ENCODE results near the gene C6. TPM values are rescaled to one million over a fixed set of nuclear protein-coding genes. Genes with fewer than 3 reads are reported as not detected.
A peak's percentile ranks its signal among the peaks of the same experiment; 100 is the strongest.

The C6 gene
- total RNA-seq, 2 donors from 2014 or later, result 54.4 to 178 TPM

- TF ChIP-seq, protein P1, sequence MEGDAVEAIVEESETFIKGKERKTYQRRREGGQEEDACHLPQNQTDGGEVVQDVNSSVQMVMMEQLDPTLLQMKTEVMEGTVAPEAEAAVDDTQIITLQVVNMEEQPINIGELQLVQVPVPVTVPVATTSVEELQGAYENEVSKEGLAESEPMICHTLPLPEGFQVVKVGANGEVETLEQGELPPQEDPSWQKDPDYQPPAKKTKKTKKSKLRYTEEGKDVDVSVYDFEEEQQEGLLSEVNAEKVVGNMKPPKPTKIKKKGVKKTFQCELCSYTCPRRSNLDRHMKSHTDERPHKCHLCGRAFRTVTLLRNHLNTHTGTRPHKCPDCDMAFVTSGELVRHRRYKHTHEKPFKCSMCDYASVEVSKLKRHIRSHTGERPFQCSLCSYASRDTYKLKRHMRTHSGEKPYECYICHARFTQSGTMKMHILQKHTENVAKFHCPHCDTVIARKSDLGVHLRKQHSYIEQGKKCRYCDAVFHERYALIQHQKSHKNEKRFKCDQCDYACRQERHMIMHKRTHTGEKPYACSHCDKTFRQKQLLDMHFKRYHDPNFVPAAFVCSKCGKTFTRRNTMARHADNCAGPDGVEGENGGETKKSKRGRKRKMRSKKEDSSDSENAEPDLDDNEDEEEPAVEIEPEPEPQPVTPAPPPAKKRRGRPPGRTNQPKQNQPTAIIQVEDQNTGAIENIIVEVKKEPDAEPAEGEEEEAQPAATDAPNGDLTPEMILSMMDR (IDR thresholded peaks at IDR 0.05), result no peak
- Histone ChIP-seq H3K4me3 (no peak overlapping the region), H3K4me1 (peaks cover 0 to 26% of the 10 kb centered on the region in 2 donors), H3K9me3 (no peaks in the 10 kb centered on the region), H3K36me3 (no peaks in the 10 kb centered on the region), H3K27ac (peak overlapping the region in 1 of 2 donors; percentile 14), H3K27me3 (no peaks in the 10 kb centered on the region)
- DNase-seq (ENCODE audit: low spot score), result no peak
Measured at GRCh38 chr5:41095324-41096101, 117.8 kb downstream of the C6 start.

DNA sequence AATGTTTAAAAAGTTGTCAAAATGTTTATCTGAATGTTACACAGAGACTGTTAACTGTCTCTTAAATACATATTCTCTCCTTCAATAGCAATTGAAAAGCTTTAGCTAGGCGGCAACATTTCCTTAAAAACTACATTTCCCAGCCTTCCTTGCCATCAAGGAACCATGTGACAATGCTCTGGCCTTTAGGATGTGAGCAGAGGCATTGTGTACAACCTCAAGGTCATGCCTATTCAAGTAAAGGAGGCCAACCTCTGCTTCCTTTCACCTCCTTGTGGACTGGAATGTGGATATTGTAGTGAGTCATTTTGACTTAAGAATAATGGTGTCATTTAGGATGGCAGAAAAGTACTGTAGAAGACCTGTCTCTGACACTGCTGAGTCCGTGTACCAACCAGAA lies 118.5 kb downstream of the C6 start:
- Histone ChIP-seq H3K4me1 (peaks cover 0 to 26% of the 10 kb centered on the region in 2 donors), H3K36me3 (no peaks in the 10 kb centered on the region), H3K27me3 (no peaks in the 10 kb centered on the region), H3K9me3 (no peaks in the 10 kb centered on the region), H3K27ac (peak overlapping the region in 1 of 2 donors; percentile 14), H3K4me3 (no peak overlapping the region)
- TF ChIP-seq, protein P1 (IDR thresholded peaks at IDR 0.05), result no peak
- DNase-seq (ENCODE audit: low spot score), result no peak

DNA sequence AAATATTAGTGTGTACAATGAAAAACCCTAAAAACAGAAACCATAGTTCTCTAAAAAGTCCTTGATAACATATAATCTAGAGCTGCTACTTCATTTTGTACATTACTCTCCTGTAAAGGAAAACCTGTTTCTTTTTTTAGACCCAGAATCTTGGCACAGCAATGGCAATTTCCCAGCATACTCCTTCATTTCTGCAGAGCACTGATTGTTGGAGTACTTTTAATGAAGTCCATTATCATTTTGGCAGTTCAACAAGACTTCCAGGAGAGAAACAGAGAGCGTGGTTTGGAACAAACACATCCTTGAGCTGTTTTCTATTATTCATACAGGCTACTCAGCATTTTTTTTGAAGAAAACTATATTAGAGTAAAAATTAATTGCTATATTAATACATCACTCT lies 119.5 kb downstream of the C6 start:
- Histone ChIP-seq H3K27ac (no peak overlapping the region), H3K27me3 (no peaks in the 10 kb centered on the region), H3K4me3 (no peak overlapping the region), H3K4me1 (peaks cover 0 to 26% of the 10 kb centered on the region in 2 donors), H3K36me3 (no peaks in the 10 kb centered on the region), H3K9me3 (no peaks in the 10 kb centered on the region)
- TF ChIP-seq, protein P1 (IDR thresholded peaks at IDR 0.05), result no peak
- DNase-seq (ENCODE audit: low spot score), result no peak

Other genes with a start within 250 kb of the C6 start
- gene MROH2B, start 142.2 kb downstream of the C6 start, total RNA-seq, result under 1 TPM in 1 of 2 donors, not detected in 1; 0.15 TPM

Data from right atrium auricular region (tissue), 2 donors.